Mesenchymal stem cell (in vitro differentiated cells and primary cell): Measurements from ENCODE around the gene OGA.

Experiments used
- DNase-seq: peaks from one replicate; pipeline ENCODE4 v3.0.0-alpha.2; 2013
- H2AFZ ChIP-seq: one replicate; pipeline ENCODE4 v1.6.1; 2013; ENCODE audit warnings: low read depth, mild to moderate bottlenecking, control low read depth, inconsistent platforms, low read length, moderate library complexity
- H2AK5ac ChIP-seq: 2 replicates; pipeline ENCODE4 v1.6.1; 2013; ENCODE audit warnings: low read length, moderate library complexity, mild to moderate bottlenecking, inconsistent platforms; ENCODE audit not compliant: severe bottlenecking
- H2BK120ac ChIP-seq: one replicate; pipeline ENCODE4 v1.6.1; 2013; ENCODE audit warnings: low read depth, mild to moderate bottlenecking, inconsistent platforms, low read length, moderate library complexity
- H2BK12ac ChIP-seq, 2 experiments: one replicate each; pipeline ENCODE4 v1.6.1; 2013; ENCODE audit warnings: inconsistent platforms in 2 of 2, low read length in 2 of 2, mild to moderate bottlenecking in 2 of 2, moderate library complexity in 2 of 2, control low read depth in 1 of 2
- H2BK15ac ChIP-seq: one replicate; pipeline ENCODE4 v1.6.1; 2013; ENCODE audit warnings: mild to moderate bottlenecking, low read depth, inconsistent platforms; ENCODE audit not compliant: poor library complexity, severe bottlenecking
- H2BK5ac ChIP-seq: 2 replicates; pipeline ENCODE4 v1.6.1; 2013; ENCODE audit warnings: low read depth, mild to moderate bottlenecking, low read length, control low read depth, inconsistent platforms; ENCODE audit not compliant: poor library complexity, severe bottlenecking
- H3K14ac ChIP-seq, 2 experiments: one replicate each; pipeline ENCODE4 v1.6.1; 2013; ENCODE audit warnings: inconsistent platforms in 2 of 2, low read length in 2 of 2, control low read depth in 1 of 2, mild to moderate bottlenecking in 1 of 2, moderate library complexity in 1 of 2
- H3K18ac ChIP-seq, 2 experiments: one replicate each; pipeline ENCODE4 v1.6.1; 2013; ENCODE audit warnings: inconsistent platforms in 2 of 2, low read length in 2 of 2, control low read depth in 1 of 2, low read depth in 1 of 2, mild to moderate bottlenecking in 1 of 2
- H3K23ac ChIP-seq, 2 experiments: one replicate each; pipeline ENCODE4 v1.6.1; 2013; ENCODE audit warnings: inconsistent platforms in 2 of 2, low read length in 2 of 2, mild to moderate bottlenecking in 2 of 2, moderate library complexity in 2 of 2, control low read depth in 1 of 2
- H3K27ac ChIP-seq: 2 replicates; pipeline ENCODE4 v1.5.1; 2013; ENCODE audit warnings: mild to moderate bottlenecking, moderate library complexity, low read length, control low read depth, inconsistent platforms; ENCODE audit not compliant: poor library complexity, severe bottlenecking
- H3K27me3 ChIP-seq, 2 experiments: 2 replicates each; pipeline versions ENCODE4 v1.6.1 to v1.7.0; 2013; ENCODE audit warnings: low read length in 2 of 2, mild to moderate bottlenecking in 2 of 2, moderate library complexity in 2 of 2, control low read depth in 1 of 2, inconsistent platforms in 1 of 2; ENCODE audit not compliant: control insufficient read depth in 1 of 2, insufficient read depth in 1 of 2
- H3K36me3 ChIP-seq, 2 experiments: 2 replicates each; pipeline versions ENCODE4 v1.6.1 to v1.7.0; 2013; ENCODE audit warnings: low read length in 2 of 2, control low read depth in 1 of 2, inconsistent platforms in 1 of 2, low read depth in 1 of 2, mild to moderate bottlenecking in 1 of 2; ENCODE audit not compliant: insufficient read depth in 2 of 2, control insufficient read depth in 1 of 2
- H3K4ac ChIP-seq, 2 experiments: one replicate each; pipeline ENCODE4 v1.6.1; 2013; ENCODE audit warnings: inconsistent platforms in 2 of 2, low read length in 2 of 2, mild to moderate bottlenecking in 2 of 2, moderate library complexity in 2 of 2, control low read depth in 1 of 2, low read depth in 1 of 2
- H3K4me1 ChIP-seq: 2 replicates; pipeline ENCODE4 v1.6.1; 2013; ENCODE audit warnings: low read depth, low read length, control low read depth; ENCODE audit not compliant: control insufficient read depth, insufficient read depth
- H3K4me2 ChIP-seq: 2 replicates; pipeline ENCODE4 v1.6.1; 2013; ENCODE audit warnings: low read length, mild to moderate bottlenecking, inconsistent platforms; ENCODE audit not compliant: poor library complexity, severe bottlenecking
- H3K4me3 ChIP-seq, 2 experiments: 2 replicates each; pipeline versions ENCODE4 v1.5.1 to v1.7.0; 2013; ENCODE audit warnings: low read length in 2 of 2, mild to moderate bottlenecking in 2 of 2, control low read depth in 1 of 2, low read depth in 1 of 2; ENCODE audit not compliant: insufficient read depth in 1 of 2
- H3K79me1 ChIP-seq: replicated peaks from 2 replicates; pipeline ENCODE4 v1.6.1; 2013; ENCODE audit warnings: mild to moderate bottlenecking, control low read depth, low read length, inconsistent platforms; ENCODE audit not compliant: poor library complexity, severe bottlenecking
- H3K9ac ChIP-seq: 2 replicates; pipeline ENCODE4 v1.7.0; 2013; ENCODE audit warnings: mild to moderate bottlenecking, low read length, moderate library complexity
- H3K9me3 ChIP-seq: 2 replicates; pipeline ENCODE4 v1.7.0; 2013; ENCODE audit warnings: mild to moderate bottlenecking, low read length; ENCODE audit not compliant: control insufficient read depth
- H4K8ac ChIP-seq: one replicate; pipeline ENCODE4 v1.6.1; 2013; ENCODE audit warnings: inconsistent platforms, mild to moderate bottlenecking, low read length, moderate library complexity
- H4K91ac ChIP-seq: one replicate; pipeline ENCODE4 v1.6.1; 2013; ENCODE audit warnings: mild to moderate bottlenecking, low read length, inconsistent platforms
- WGBS: methylation state at CpG from one replicate; pipeline ENCODE4 v1.1.7; 2013; ENCODE audit warnings: mixed read lengths; 5-methylcytosine and 5-hydroxymethylcytosine counted together

Gene OGA

DNA sequence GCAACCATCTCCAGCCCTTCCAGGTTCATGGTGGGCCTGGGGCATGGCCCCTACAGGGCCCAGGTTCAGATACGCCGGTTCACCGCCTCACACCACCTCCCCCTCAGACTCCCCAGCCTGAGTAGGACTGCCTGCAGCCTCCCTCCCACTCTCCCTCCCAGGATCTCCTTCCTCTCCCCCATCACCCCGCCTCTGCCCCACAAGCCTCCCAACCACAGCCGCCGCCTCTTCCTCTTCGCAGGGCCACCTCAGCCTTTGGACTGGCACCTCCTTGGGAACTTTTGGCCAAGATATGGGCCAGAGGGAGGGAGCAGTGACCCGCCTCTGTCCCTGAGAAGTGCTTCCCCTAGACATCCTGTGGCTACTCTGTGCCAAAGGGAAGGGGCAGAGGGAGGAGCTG, 16.1 kb upstream of the OGA start:
- Histone ChIP-seq H3K27me3 (no peaks in the 10 kb centered on the region), H2BK120ac (no peak overlapping the region), H3K4me2 (no peak overlapping the region), H3K9ac (no peak overlapping the region), H2AK5ac (no peak overlapping the region), H4K8ac (no peak overlapping the region), H3K4ac (no peak overlapping the region), H3K14ac (no peak overlapping the region), H3K23ac (no peak overlapping the region), H2BK15ac (no peak overlapping the region), H2BK12ac (no peak overlapping the region), H4K91ac (no peak overlapping the region), H3K27ac (no peak overlapping the region), H3K4me1 (peaks cover 20% of the 10 kb centered on the region), H3K9me3 (no peaks in the 10 kb centered on the region), H3K4me3 (no peak overlapping the region), H2BK5ac (no peak overlapping the region), H3K18ac (no peak overlapping the region), H3K36me3 (no peaks in the 10 kb centered on the region), H3K79me1 (peaks cover 13% of the 10 kb centered on the region), H2AFZ (no peak overlapping the region)
- DNase-seq = no peak
- 81% methylated on average over 8 of the region's 8 CpGs for WGBS

DNA sequence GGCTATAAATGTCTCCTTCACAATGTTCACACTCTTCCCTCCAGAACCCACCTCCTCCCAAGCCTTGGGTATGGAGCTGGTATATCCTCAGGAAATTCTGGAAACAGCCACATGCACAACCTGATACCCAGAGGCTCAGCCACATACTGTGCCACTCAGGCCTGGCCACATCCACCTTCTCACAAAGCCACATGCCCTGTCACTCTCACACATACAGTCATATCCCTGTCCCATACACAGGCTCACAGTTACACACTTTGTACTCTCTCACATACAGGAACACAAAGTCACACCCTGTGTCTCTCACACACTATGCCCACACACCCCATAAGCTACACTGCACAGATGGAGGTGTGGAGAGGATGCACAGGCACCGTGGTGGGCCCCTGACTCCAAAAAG, 15.2 kb upstream of the OGA start:
- Histone ChIP-seq H2BK12ac (no peak overlapping the region), H2BK15ac (no peak overlapping the region), H2BK120ac (no peak overlapping the region), H3K4ac (no peak overlapping the region), H3K4me1 (peaks cover 18% of the 10 kb centered on the region), H2BK5ac (no peak overlapping the region), H3K79me1 (peaks cover 8% of the 10 kb centered on the region), H3K27ac (no peak overlapping the region), H3K9me3 (no peaks in the 10 kb centered on the region), H3K18ac (no peak overlapping the region), H4K91ac (no peak overlapping the region), H3K9ac (no peak overlapping the region), H3K4me2 (no peak overlapping the region), H3K27me3 (no peaks in the 10 kb centered on the region), H3K14ac (no peak overlapping the region), H3K36me3 (peaks cover 0 to 8% of the 10 kb centered on the region in 2 experiments), H2AFZ (no peak overlapping the region), H3K23ac (no peak overlapping the region), H4K8ac (no peak overlapping the region), H3K4me3 (no peak overlapping the region), H2AK5ac (no peak overlapping the region)
- 95% methylated on average over 1 of the region's 1 CpG for WGBS
- DNase-seq = no peak

DNA sequence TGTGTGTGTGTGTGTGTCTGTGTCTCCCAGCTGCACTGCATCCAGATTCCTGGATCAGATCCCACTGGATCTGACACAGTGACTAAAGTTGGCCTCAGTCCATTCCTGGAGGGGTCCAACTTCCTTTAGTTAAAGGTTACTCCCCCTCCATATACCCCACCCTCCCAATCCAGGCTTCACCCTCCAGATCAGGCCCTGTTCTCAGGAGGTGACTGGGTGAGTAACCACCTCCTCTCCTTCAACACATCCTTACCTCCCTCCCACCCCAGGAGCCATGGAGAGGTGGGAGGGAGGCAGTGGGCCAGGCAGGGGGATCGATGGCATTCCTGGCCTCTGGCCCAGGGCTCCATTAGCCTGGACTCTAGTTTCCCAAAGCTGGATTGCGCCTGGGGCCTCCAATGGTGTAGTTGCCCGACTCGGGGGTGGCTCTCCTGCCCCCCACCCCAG, 14.1 kb upstream of the OGA start:
- DNase-seq = no peak
- H3K9ac ChIP-seq = no peak overlapping the region
- WGBS = 97% methylated on average over 4 of the region's 4 CpGs
- no peak overlapping the region for H3K4me3 ChIP-seq
- H4K91ac ChIP-seq = no peak overlapping the region
- H3K18ac ChIP-seq = no peak overlapping the region
- no peak overlapping the region for H2BK12ac ChIP-seq
- no peak overlapping the region for H3K23ac ChIP-seq
- H2BK120ac ChIP-seq = no peak overlapping the region
- H3K27ac ChIP-seq = no peak overlapping the region
- peak overlapping the region; percentile 25 for H4K8ac ChIP-seq
- H3K79me1 ChIP-seq = peaks cover 7% of the 10 kb centered on the region
- H3K9me3 ChIP-seq = no peaks in the 10 kb centered on the region
- H3K36me3 ChIP-seq = peaks cover 6 to 19% of the 10 kb centered on the region in 2 experiments
- no peak overlapping the region for H2BK15ac ChIP-seq
- peaks cover 18% of the 10 kb centered on the region for H3K4me1 ChIP-seq
- H3K4me2 ChIP-seq = no peak overlapping the region
- H2AK5ac ChIP-seq = no peak overlapping the region
- no peak overlapping the region for H2AFZ ChIP-seq
- no peak overlapping the region for H3K4ac ChIP-seq
- no peak overlapping the region for H3K14ac ChIP-seq
- H2BK5ac ChIP-seq = no peak overlapping the region
- H3K27me3 ChIP-seq = no peaks in the 10 kb centered on the region

DNA sequence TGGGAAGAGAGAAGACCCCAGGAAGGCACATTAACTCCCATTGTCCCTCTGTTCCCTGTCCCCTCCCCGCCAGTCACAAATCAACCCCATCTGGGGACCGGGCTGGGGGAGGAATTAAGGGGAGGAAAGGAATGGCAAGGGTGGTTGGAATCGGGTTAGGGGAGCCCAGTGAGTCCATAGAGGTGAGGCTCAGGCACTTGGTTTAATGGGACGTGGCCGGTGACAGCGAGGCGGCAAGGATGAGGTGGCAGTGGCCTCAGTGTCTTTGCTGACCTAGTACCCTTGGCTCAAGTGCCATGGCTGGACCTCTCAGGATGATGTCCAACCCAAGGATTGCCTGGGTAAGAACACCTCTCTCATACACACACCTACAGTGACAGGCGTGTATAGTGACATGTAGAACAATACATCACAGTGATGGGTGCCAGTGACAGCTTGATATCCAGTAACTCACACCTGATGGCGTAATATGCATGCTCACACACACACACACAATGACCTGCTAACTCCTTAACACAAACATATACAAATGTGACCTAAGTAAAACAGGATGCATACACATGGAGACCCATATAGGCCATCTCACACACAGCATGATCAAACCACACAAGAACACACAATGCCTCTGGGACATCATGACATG, 13.0 kb upstream of the OGA start:
- H3K4me2 ChIP-seq = peak overlapping the region; percentile 92
- H4K91ac ChIP-seq = peak overlapping the region; percentile 45
- no peak overlapping the region for H2AFZ ChIP-seq
- H3K14ac ChIP-seq = peak overlapping the region in 1 of 2 experiments; percentile 46
- H2BK15ac ChIP-seq = no peak overlapping the region
- peak overlapping the region; percentile 35 to 48 for H2BK12ac ChIP-seq
- no peak overlapping the region for H3K23ac ChIP-seq
- H3K4ac ChIP-seq = peak overlapping the region in 1 of 2 experiments; percentile 3
- 80% methylated on average over 8 of the region's 9 CpGs for WGBS
- no peak overlapping the region for H2BK120ac ChIP-seq
- H3K27me3 ChIP-seq = no peaks in the 10 kb centered on the region
- peaks cover 7% of the 10 kb centered on the region for H3K79me1 ChIP-seq
- H3K4me3 ChIP-seq = peak overlapping the region in 1 of 2 experiments; percentile 74
- peak overlapping the region; percentile 91 for H4K8ac ChIP-seq
- H2AK5ac ChIP-seq = no peak overlapping the region
- peaks cover 18% of the 10 kb centered on the region for H3K4me1 ChIP-seq
- peak overlapping the region; percentile 4 to 58 for H3K18ac ChIP-seq
- H3K9me3 ChIP-seq = no peaks in the 10 kb centered on the region
- H3K36me3 ChIP-seq = peaks cover 10 to 25% of the 10 kb centered on the region in 2 experiments
- no peak overlapping the region for H2BK5ac ChIP-seq
- H3K27ac ChIP-seq = no peak overlapping the region
- H3K9ac ChIP-seq = peak overlapping the region; percentile 79
- no peak for DNase-seq
